SK-N-SH treated with all-trans-retinoic acid at 6 μM for 48 hours (cell line): ENCODE data around the gene SLC22A23.

Experiments
- ARNTL ChIP-seq: fragments of 450-650 bp; formaldehyde crosslinking; IDR thresholded peaks from 2 replicates; pipeline ENCODE4 v1.5.0; 2020; ENCODE audit warnings: low read depth, mild to moderate bottlenecking, moderate library complexity, borderline replicate concordance
- CREB5 ChIP-seq: fragments of 250-450 bp; sonication (Bioruptor Pico); IDR thresholded peaks from 2 replicates; pipeline ENCODE4 v1.5.1; 2020; ENCODE audit warnings: low read depth, mild to moderate bottlenecking, moderate library complexity
- PATZ1 ChIP-seq: fragments of 250-450 bp; sonication (Bioruptor Pico); IDR thresholded peaks from 2 replicates; pipeline ENCODE4 v1.8.0; 2020; ENCODE audit warnings: mild to moderate bottlenecking, moderate library complexity, borderline replicate concordance
- POU6F1 ChIP-seq: fragments of 250-450 bp; sonication (Bioruptor Pico); IDR thresholded peaks from 2 replicates; pipeline ENCODE4 v1.8.0; 2021; ENCODE audit warnings: low read depth, mild to moderate bottlenecking, moderate library complexity, borderline replicate concordance
- PPARA ChIP-seq: fragments of 250-450 bp; sonication (Bioruptor Pico); IDR thresholded peaks from 2 replicates; pipeline ENCODE4 v1.5.0; 2020; ENCODE audit warnings: mild to moderate bottlenecking, borderline replicate concordance
- TCF4 ChIP-seq: fragments of 250-450 bp; sonication (Bioruptor Pico); IDR thresholded peaks from 2 replicates; pipeline ENCODE4 v1.8.0; 2021; ENCODE audit warnings: mild to moderate bottlenecking, moderate library complexity, borderline replicate concordance
- TOX ChIP-seq: fragments of 250-450 bp; sonication (Bioruptor Pico); IDR thresholded peaks from 2 replicates; pipeline ENCODE4 v1.8.0; 2021; ENCODE audit warnings: mild to moderate bottlenecking, moderate library complexity, borderline replicate concordance
- ZFP3 ChIP-seq: fragments of 250-450 bp; sonication (Bioruptor Pico); IDR thresholded peaks from 2 replicates; pipeline ENCODE4 v1.5.0; 2020; ENCODE audit warnings: mild to moderate bottlenecking, moderate library complexity
- ZNF565 ChIP-seq: fragments of 450-650 bp; formaldehyde crosslinking; conservative IDR thresholded peaks from 2 replicates; pipeline ENCODE4 v1.5.0; 2020; ENCODE audit warnings: low read depth, mild to moderate bottlenecking, moderate library complexity
- ZNF8 ChIP-seq: fragments of 450-650 bp; formaldehyde crosslinking; IDR thresholded peaks from 2 replicates; pipeline ENCODE4 v1.5.0; 2020; ENCODE audit warnings: mild to moderate bottlenecking, moderate library complexity

- TF ChIP-seq ZFP3 (CRISPR knock-in tag): no peak
- no peak for TF ChIP-seq TCF4 (CRISPR knock-in tag)
- no peak for TF ChIP-seq PATZ1 (CRISPR knock-in tag)
- TF ChIP-seq ZNF565 (CRISPR knock-in tag): no peak
- TF ChIP-seq TOX (CRISPR knock-in tag): no peak
- TF ChIP-seq ZNF8 (CRISPR knock-in tag): no peak
- no peak for TF ChIP-seq PPARA (CRISPR knock-in tag)
- no peak for TF ChIP-seq CREB5 (CRISPR knock-in tag)
- TF ChIP-seq ARNTL (CRISPR knock-in tag): no peak
- TF ChIP-seq POU6F1 (CRISPR knock-in tag): no peak
These were observed 12.4 kb downstream of the SLC22A23 start for GRCh38 chr6:3444276-3445088.
